ENCODE results near the gene MVP.

GRCh38 chr16:29807426-29808218, 12.6 kb upstream of the MVP start:
- TF ChIP-seq CTCF (IDR thresholded peaks at IDR 0.05), result peak in 1 of 3 experiments; percentile 39
- peak in 1 of 2 donors; percentile 61 for TF ChIP-seq POLR2A (IDR thresholded peaks at IDR 0.05)
